Inferior parietal cortex (tissue), 1 donor: ENCODE results near the gene ATXN7L1.
"Not testable (repeated sequence)": the region's sequence is repeated elsewhere in the genome, so short reads cannot be mapped to it uniquely, and the experiment has no call there.

Experiments
- DNase-seq: peaks from one replicate; pipeline ENCODE4 v3.0.0-alpha.2; 2016; ENCODE audit errors: extremely low spot score

The ATXN7L1 gene

DNA sequence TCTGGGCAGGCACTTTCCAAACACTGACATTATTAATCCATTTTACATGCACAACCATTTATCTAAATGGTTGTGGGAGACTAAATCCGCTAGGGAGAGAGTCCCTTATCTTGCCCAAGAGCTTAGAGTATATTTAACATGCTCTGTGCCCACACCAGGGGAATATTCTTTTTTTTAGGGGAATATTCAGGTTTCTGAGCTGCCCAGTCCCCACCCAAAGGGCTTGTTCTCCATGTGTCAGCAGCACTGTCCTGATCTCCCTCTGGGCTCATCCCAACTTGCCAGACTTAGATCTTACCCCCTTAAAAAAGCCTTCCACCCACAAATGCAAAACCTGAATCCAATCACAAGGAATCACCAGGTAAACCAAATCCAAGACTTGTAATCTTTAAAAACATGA is 132.1 kb downstream of the ATXN7L1 start:
- DNase-seq = no peak

DNA sequence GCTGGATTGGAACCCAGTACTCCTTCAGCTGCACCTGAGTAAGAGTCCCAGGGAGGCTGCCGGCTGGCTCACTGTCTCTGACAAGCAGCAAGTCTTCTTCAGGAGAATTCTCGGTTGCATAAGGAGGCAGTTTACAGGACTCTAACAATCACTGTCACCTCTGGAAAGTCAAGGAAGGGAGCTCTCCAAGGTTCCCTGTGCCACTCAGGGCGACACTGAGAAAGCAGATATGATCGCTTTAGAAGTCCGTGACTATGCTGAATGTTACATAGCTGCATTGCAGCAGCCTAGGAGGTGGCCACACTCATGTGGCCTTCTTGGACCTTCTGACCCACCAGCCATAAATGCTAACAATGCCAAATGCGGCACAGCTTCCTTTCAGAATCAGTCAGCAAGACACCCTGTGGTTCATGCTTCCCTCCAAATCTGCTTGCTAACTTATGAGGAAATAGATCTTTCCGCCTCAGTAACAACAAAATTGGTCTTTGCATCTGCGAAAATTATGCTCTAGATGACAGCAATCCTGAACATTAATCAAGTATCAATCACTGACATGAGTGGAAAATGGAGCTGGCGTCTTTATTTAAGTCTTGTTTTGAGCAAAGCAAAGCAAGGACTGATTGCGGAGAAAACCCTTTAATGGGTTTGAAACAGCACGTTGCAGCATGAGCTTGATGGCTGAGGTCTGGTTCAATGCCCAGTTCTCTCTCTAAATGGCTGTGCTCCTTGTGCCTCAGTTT is 132.9 kb downstream of the ATXN7L1 start:
- DNase-seq = no peak

DNA sequence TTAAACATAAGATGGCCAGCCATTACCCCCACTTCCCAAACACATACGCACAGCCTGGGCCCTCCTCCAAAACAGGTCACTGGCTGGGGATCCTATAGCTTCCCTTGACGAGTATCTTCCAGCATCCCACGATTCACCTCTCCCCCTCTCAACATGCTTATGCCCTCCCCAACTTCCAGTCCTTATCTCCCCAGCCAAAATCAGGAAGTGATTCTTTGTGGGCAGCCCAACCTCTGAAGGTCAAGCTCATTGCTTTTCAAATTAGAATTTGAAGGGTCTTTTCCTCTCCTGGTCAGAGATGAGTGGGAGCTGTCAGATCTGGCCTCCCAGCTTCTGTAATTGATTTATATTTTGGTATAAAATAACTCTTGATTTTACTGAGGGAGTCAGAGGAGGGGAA is 133.6 kb downstream of the ATXN7L1 start:
- DNase-seq = no peak

DNA sequence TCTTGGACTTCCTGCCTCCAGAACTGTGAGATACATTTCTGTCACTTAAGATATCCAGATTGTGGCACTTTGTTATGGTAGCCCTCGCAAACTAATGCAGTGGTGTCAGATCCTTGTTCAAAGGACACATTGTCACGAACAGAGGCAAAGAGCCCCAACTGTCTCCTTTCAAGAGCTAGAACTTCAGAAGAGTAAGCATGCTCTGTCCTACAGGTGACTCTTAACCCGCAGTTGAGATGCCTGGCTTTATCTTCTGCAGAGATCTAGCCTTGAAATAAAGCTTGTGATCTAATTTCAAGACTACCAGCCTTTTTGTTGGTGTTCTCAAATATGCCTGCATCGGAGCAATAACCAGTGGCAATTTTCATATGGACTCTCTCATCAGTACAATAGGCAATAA is 134.4 kb downstream of the ATXN7L1 start:
- DNase-seq = no peak

DNA sequence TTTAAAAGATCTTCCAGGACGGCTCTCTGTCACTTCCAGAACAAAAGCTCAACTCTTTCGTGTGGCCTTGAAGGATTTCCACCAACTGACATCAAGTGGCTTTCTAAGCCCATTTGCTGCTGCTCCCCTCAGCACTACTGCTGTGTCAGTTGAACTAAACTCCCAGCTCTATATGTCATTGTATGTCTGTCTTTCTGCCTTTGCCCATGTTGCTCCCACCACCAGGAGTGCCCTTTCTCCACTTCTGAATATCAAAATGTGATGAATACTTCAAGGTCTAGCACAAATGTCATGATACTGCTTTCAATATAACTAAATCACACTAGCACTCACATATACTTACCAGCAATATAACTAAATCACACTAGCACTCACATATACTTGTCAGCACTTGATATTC is 138.3 kb downstream of the ATXN7L1 start:
- no peak for DNase-seq

DNA sequence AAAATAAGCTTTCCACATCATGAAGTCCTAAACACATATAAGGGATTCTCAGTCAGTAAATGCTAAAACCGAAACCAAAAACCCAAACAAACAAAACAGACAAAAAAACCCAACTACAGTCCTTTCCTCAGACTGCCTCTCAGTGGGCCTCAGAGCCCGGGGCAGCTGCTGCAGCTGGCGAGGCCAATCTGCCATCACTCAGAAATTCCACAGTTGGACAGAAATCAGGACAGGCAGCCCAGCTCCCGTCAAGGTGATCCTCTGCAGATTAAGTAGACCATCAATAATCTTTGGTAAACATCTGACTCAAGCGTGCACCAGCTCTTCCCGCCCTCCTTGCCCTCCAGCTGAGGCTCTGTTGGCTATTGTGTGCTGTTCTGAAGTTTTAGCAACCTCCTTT is 142.2 kb downstream of the ATXN7L1 start:
- no peak for DNase-seq

DNA sequence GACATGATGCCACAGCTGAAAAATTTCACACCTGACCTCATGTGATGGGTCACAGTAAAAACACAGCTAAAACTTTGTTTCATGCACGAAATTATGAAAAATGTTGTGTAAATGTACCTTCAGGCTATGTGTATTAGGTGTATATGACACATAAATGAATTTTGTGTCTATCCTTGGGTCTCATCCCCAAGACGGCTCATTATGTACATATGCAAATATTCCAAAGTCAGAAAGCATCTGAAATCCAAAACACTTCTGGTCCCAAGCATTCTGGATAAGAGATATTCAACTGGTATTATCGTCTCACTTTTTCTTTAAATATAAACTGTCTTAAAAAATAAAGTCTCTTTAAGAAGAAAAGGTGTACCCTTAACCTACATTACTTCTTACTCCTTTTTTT is 145.4 kb downstream of the ATXN7L1 start:
- DNase-seq = no peak

DNA sequence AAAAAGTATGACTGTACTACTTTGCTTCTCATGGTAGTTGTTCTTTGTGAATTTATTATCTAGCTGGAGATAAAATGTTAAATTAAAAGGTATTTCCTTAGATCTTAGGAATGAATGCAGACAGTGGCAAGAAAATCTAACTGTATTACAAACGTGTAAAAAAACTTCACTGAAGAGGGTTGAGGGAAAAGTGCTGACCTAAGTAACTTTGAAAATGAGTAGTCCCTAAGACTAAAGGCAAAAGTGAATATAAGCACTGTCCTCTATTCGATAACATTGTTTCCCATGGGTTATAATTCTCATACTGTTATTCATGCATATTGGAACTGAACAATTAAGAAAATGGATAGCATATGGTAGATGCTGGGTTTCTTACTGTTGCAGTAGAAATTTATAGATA is 148.4 kb downstream of the ATXN7L1 start:
- no peak for DNase-seq

DNA sequence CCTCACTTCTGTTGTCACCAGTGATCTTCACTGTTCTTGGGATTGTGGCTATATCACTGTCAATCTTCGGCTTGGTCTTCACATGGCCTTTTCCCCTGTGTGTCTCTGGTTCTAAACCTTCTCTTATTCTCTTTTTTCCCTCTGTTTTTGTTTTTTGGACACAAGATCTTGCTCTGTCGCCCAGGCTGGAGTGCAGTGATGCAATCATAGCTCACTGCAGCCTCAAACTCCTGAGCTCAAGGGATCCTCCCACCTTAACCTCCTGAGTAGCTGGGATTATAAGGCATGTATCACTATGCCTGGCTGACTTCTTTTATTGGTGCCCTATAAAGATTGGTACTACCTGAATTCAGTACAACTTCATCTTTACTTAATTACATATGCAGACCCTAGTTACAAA is 151.7 kb downstream of the ATXN7L1 start:
- DNase-seq = no peak

DNA sequence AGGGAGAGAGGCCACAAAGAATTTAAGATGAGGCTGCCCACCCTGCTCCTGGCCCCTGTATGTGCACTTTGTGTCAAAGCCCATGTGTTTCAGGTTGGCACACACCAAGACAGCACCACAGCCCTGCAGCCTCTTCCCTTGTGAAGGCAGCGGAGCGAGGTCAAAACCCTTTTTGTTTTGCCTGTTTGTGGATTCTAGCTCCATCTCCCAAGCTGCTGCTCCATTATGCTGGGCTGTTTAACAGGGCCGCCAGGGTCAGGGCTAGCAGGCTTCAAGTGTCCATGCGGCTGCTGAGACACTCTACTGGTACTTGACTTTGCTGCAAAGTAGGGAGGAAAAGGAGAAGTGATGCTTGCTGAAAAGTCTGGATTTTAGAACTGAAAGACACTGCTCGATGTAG is 152.8 kb downstream of the ATXN7L1 start:
- DNase-seq = no peak

DNA sequence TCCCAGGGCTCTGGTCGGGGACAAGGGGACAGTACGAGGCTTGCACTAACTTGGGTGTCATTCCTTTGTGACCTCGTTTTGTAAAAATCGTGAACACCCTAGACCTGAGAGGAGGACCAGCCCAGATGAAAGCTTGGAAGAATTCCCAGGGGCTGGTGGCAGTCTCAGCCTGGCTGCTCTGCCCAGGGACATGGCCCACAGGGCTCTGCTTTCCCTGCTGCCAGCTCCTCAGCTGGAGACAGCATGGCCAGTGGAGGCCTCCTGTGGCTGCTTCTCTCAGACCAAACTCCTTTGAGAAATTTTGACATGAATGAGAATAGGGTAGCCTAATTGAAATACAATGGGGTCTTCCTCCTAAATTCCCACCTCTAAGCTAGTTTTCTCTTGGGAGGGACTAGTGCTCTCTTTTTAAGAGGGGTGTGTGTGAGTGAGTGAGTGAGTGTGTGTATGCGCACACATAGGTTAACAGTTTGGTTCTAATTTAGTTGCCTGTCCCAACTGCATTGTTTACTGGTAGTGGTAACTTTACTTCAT is 154.8 kb downstream of the ATXN7L1 start:
- no peak for DNase-seq

DNA sequence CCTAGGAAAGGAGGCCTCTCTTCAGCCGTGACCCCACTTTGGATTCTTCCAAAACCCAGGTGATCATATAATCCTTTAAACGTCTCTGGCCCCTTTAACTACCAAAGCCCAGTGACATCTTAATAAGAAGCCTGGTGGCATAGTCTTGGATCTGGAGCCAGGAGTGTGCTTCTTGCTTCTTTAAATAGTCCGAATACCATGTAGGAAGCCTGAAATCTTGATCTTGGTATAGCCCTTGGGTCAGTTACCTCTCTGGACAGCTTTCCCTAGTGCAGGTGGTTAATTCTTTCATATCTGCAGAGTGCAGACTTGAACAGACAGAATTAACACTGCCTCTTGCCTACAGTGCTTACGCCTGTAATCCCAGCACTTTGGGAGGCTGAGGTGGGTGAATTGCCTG is 156.5 kb downstream of the ATXN7L1 start:
- no peak for DNase-seq

DNA sequence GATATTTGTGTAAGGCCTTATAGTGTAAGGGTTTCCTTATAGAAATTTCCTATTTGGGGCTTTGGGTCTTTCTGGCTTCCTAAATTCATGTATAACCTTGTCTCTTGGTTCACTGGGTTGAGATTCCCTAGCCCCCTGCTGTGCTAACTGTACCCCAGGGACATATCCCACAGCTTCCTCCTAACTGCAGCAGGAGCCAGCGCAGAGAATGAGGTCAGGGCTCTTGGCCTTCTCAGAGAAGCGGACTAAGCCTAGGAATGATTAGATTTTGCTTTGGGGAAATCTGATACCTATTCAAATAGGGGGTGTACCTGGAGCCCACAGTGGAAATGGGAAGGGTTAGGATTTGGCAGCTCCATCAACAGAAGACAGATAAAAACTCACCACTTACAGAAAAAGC is 157.0 kb downstream of the ATXN7L1 start:
- no peak for DNase-seq

DNA sequence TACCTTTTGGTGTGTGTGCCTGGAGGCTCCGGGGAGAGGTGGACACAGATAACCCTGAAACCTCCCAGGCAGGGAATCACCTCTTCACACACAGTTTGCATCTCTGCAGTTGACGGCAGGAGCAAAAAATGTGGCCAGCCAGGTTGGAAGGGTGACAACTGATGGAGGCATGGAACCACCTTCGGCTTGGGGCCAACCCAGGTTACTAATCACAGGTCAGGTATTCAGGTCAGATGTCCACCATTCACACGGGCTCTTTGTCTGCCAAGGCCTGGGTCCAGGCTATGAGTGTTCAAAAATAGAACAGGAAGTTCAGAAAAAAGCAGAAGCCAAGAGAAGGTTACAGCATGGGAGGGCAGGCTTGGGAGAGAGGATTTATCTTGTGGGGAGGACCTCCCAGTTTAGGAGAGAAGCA is 157.9 kb downstream of the ATXN7L1 start:
- DNase-seq = no peak

DNA sequence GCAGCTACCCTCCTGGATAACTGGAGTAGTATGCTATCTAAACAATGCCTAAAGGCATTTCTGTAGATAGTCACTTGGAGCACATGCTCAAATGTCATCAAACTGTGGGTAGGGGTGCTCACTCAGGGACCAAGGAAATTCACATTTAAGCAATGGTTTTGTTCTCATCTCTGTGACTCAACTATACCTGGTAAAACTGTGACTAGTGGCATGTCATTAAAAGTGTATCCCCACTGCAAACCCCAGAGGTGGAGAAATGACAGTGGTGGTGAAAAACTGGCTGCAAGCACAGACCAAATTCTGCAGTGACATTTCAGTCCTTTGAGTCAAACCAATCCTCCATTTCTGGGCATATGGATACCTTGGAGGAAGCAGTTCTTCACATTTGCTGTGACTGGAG is 160.9 kb downstream of the ATXN7L1 start:
- DNase-seq = no peak

DNA sequence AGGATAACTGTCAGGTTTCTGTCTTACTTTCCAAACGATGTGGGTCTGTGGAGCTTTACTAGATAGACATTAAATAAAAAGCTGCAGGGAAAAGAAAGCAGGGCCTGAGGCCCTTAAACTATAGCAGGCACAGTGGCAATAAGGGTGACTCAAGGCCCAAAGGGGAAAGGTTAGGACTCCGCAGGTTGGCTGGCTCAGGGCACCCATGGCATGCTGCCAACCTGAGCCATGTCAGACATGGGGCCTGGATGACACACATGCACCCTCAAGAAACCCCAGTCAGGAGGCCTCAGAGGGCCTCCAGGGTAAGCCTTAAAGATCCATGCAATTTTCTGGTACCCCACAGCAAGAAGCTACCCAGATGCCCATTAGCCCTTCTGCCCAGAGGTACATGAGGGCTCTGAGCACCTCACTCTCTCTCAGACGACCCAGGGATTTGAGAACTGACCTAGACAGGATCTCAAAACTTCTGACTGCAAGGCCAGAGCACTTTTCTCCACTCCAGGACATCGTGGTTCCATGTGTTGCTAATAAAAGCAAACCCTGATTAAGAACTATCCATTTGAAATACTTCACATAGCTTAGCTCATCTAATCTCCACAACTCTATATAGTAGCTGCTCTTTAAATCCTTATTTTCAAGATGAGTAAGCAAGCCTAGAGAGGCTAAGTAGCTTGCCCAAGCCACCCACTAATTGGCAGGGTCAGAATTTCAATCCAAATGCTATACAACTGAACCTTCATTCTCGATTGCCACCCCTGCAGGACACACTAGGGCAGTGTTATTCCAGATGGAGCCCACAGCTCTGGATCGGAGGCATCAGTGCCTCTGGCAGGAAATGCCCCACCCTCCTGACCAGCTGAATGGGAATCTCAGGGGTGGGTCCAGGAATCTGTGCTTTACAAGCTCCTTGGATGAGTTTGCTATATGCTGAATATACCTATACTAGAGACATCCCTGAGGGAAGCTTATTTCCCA is 162.6 kb downstream of the ATXN7L1 start:
- DNase-seq = no peak

DNA sequence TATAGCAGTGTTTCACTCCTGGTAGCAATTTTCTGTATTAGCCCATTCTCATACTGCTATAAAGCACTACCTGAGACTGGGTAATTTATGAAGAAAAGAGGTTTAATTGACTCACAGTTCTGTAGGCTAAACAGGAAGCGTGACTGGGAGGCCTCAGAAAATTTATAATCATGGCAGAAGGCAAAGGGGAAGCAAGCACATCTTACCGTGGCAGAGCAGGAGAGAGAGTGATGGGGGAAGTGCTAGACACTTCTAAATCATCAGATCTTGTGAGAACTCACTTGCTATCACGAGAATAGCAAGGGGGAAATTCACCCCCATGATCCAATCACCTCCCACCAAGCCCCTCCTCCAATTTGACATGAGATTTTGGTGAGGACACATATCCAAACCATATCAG is 163.5 kb downstream of the ATXN7L1 start:
- no peak for DNase-seq

DNA sequence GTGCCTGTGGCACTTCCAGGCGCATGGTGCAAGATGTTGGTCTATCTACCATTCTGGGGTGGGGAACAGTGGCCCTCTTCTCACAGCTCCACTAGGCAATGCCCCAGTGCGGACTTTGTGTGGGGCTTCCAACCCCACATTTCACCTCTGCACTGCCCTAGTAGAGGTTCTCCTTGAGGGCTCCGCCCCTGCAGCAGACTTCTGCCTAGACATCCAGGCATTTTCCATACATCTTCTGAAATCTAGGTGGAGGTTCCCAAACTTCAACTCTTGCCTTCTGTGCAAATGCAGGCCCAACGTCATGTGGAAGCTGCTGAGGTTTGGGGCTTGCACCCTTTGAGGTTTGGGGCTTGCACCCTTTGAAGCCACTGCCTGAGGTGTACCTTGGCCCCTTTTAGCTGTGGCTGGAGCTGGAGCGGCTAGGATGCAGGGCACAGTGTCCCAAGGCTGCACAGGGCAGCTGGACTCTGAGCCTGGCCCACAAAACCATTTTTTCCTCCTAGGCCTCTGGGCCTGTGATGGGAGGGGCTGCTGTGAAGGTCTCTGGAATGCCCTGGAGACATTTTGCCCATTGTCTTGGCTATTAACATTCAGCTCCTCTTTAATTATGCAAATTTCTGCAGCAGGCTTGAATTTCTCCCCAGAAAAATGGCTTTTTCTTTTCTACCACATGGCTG is 164.5 kb downstream of the ATXN7L1 start:
- DNase-seq = no peak

DNA sequence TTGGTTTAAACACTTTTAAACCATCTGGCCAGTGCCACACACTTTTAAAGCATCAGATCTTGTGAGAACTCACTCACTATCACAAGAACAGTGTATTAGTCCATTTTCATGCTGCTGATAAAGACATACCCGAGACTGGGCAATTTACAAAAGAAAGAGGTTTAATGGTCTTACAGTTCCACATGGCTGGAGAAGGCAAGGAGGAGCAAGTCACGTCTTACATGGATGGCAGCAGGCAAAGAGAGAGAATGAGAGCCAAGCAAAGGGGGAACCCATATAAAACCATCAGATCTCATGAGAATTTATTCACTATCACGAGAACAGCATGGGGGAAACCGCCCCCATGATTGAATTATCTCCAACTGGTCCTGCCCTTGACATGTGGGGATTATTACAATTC is 165.7 kb downstream of the ATXN7L1 start:
- not testable (repeated sequence) for DNase-seq

DNA sequence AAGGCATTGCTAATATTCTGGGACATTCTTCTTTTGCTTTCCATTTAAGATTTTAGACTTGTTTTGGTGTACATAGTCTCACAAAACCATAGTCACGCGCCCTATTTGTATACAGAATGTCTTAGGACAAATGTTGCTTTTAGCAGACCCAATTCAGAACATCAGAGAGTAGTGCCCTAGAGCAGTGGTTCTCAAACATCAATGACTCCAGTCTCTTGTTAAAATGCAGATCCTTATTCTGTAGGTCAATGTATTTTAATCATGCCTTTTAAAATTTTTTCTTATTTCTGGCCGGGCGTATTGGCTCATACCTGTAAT is 167.7 kb downstream of the ATXN7L1 start:
- DNase-seq = no peak

DNA sequence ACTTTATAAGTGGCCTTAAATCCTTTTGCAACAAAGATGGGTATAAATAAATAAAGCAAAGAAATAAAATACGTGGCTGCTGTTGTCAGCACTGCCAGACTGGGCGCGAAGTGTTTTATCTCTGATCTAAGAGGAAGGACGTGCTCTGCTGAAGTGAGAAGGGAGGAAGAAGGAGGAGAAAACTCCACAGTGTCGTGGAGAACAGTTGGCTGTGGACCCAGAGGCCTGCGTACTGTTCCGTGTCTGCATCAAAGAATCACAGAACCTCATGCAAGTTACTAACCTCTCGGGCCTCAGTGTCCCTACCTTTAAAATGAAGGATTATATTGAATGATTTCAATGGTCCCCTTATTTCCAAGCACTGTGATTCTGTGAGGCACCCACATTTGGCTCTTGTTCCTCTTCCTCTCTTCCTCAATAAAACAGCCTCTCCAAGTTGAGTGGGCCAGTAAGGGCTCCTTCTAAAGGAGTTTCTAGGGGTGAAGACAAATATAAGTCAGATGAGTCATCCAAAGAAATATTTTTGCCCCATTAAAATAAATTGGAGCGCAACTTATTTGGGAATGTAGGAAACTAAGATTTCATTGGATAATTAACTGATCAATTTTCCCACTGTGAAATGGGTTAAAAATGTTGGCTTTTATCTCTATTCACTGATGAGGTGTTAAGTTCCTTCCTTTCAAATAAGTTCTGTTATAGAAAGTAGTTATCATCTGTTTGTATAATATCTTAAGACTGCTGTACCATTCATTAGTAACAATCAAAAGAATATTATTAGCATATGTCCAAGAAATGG is 168.2 kb downstream of the ATXN7L1 start:
- DNase-seq = no peak

DNA sequence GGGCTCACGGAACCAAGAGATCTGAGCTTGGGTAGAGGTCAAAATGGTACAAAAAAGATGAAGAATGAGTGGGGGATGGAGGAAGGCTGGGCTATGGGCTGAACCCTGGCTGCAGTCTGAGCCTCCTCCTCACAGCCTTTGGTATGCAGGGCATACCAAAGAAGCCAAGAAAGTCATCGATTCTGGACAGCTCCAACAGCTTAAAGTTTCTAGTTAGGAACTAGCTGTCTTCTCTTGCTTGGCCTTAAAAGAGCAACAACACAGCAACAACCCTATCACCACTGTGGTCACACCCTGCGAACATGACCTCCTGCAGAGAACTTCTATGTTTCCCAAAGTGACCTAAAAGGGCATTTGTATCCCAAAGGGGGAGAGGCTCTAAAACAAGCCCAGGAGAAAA is 169.0 kb downstream of the ATXN7L1 start:
- no peak for DNase-seq
